Hematopoietic multipotent progenitor cell (in vitro differentiated cells): ENCODE data around the gene ATP9A. TPM values are rescaled to one million over a fixed set of nuclear protein-coding genes. Genes with fewer than 3 reads are reported as not detected.

Experiments used
- DNase-seq, 3 donors: peaks; one replicate each; pipeline ENCODE4 v3.0.0-alpha.2; 2011 to 2015; ENCODE audit warnings: low read depth in 2 of 3, low spot score in 2 of 3
- total RNA-seq: library from RNA; depleted of rRNA; stranded (reverse); fragments of >200 nt; gene quantifications from one replicate; pipeline ENCODE4 v1.2.3, GENCODE V29; 2012

The ATP9A gene
- total RNA-seq, 1 donor, result 25.0 TPM

DNA sequence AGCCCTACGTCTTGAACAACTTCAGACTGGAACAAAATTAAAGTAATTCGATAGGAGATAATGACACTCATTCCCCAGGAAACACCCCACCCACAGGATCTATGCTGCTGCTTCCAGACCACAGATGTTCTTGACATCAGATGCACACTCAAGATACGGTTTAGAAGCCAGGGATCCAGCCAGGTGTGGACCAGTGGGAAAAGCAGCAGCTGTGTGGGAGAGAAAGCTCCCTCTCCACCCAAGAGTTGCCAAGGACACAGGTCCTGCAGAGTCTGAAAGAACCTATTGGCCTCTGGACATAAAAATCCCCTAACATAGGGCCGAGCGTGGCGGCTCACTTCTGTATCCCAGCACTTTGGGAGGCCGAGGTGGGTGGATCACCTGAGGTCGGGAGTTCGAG is 133.9 kb downstream of the ATP9A start:
- DNase-seq, result no peak

DNA sequence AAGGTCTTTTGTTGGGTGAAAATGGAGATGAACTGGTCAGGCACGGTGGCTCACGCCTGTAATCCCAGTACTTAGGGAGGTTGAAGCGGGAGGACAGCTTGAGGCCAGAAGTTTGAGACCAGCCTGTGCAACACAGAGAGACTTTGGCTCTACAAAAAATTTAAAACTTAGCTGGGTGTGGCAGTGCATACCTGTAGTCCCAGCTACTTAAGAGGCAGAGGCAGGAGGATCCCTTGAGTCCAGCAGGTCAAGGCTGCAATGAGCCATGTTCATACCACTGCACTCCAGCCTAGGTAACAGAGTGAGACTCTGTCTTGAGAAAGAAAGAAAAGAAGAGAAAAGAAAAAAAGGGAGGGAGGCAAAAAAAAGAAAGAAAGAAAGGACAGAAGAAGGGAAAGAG is 134.8 kb downstream of the ATP9A start:
- DNase-seq, result no peak

DNA sequence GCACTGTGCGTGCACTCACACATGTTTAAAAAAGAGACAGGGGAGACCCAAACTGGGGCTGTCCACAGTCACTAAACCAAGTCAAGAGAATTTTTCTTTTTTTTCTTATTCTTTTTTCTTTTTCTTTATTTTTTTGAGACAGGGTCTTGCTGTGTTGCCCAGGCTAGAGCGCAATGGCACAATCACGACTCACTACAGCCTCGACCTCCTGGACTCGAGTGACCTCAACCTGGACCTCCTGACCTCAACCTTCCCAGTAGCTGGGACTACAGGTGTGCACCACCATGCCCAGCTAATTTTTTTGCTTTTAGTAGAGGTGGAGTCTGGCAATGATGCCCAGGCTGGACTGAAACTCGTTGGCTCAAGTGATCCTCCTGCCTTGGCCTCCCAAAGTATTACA is 136.2 kb downstream of the ATP9A start:
- no peak for DNase-seq

DNA sequence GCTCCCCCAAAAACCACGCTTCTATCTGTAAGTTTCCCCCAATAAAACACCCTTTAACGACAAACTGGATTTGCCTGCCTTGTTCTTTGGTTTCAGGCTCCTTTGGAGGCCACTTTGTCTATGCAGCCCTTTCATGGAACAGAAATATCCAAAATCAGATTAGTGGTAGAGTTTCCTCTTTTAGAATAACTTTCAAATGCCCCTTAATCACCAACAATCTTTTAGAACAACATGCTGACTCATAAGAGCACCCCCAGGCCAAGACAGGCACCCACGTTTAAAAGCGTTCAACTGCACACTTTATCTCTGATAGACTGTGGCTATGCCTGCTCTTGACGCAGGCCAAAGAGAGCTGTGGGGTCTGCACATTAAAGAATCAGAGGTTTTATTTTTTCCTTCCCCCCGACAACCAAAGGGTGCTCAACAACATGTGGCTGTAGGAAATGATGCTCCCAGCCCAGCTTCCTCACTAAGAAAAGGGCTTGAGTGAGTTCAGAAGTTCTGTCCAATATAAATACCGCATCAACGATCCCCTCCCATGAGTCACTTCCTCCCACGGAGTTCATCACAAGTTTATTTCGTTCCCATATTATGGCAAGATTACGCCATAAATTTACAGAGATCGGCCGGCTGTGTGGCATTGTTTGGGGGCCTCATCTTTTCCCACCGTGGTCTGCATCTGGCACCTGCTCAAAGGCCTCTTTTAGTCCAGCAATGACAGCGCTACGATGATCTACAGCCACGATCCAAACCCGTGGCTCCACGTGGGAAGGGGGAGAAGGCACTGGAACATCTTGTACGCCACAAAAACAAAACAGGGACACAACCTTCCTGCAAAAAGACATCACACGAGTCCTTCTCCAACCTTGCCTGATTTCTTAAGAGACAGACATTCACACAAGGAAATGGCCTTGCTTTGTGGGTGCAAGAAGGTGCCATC is 136.9 kb downstream of the ATP9A start:
- DNase-seq, result peak in 2 of 3 donors; percentile 91 to 95

DNA sequence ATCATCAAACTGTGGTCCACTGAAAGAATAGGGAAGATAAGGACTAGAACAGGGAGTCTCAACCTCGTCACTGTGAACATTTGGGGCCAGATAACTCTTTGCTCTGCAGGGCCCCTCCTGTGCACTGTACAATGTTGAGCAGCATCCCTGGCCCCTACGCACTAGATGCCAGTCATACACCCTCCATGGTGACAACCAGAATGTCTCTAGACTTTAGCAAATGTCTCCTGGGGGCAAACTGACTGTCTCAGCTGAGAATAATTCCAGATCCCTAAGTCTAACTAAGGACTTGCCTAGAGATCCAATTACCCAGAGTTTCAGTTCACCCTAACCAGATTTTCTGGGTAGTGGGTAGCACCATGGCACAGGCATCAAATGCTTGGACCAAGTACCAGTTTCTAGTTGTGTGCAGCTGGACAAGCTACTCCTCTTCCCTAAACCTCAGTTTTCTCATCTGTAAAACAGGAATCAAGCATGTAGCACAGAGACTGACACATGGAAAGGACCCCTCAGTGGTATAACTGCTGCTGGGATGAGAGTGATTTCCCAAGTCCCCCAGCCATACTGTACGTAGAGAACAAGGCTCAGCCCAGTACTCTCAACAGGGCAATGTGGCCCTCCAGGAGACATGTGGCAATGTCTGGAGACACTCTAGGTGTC is 138.7 kb downstream of the ATP9A start:
- no peak for DNase-seq

DNA sequence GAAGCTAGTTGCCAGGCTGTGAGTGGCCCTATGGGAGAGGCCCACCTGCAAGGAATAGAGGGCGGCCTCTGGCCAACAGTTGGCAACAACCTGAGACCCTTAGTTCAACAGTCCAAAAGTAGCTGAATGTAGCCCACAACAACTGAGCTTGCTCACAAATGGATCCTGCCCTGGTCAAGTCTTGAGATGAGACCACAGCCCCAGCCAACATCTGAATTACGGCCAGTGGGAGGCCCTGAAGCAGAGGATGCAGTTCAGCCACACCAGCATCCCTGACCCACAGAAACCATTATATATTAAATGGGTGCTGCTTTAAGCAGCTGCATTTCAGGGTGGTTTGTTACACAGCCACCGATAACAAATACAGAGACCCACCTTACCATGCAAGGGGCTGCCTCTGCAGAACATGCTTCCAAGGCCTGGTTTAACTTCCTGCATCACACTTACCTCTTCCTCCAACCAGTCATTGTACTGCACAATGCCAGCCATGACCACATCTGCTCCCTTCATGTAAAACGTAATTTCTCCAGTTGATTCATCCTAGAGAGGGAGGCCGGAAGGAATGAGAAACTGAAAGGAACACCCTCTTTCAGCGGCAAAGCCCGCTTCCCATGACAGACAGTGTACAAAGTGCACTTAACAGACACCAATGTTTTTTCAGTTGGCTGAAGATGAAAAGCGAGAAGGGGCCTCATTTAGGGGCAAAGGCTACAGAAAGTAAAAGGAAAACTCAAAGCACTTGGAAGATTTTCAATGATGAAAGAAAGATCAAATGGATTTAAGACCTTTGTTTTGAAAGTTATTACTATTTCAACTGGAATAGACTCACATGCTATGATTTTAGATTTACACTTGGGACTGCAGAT is 139.4 kb downstream of the ATP9A start:
- DNase-seq, result no peak

DNA sequence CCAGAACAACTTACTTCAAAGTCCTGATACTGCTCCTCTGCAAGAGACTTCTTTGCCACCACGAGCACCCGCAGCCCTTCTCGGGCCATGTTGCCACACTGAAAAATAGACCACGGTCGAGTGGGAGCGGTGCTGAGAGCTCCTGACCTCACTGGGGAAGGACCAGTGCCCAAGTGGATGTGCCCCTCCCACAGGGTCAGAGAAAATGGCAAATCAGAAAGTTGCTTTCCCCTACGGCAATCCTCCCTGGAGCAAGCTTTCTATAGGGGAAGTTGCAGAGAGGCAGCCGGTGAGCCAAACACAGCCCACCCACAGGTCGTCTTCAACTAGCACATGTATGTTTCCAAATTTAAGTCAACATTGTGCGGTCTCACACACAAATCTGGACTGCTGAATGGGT is 140.6 kb downstream of the ATP9A start:
- no peak for DNase-seq

DNA sequence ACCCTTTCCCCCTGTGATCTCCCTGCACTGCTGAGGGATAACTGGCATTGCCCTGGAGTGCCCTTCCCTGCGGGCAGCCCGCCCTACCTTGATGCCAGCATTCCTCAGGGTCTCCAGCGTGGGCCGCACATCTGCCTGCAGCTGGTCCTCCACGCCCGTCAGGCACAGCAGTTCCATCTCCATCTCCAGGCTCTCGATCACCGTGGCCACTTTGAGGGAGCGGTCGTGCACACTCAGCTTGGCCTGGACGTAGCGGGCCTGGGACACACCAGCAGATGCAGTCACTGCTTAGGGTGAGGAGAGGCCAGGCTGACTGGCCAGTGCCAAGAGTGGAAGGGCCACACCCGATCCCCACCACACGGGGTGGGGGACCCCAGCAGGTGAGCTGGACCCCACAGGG is 143.1 kb downstream of the ATP9A start:
- no peak for DNase-seq

DNA sequence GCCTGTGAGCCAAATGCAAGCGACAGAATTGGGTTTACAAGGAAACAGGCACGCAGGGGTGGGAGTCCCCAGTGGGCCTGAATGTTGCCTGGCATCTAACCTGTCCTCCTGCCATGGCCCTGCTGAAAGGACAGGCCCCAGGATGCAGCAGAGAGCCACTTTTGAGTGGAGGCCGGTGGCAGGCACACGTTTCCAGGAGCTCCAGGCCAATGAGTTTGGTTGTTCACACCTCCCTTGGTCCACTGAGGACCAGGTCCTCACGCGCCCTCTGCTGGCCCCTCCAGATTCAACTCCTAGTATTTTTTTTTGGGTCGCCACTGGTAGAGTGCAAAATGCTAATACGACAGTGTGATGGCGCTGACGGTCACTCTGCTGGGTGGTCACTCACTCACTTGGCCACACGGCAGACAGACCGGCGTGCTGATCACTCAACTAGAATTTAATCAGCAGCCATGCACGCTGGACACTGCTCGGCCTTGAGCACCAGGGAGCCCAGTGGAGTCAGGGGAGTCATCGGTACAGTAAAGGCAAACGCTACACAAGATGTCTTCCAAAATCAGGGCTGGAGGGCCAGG is 143.9 kb downstream of the ATP9A start:
- DNase-seq, result peak; percentile 25 to 73 (median 62)

DNA sequence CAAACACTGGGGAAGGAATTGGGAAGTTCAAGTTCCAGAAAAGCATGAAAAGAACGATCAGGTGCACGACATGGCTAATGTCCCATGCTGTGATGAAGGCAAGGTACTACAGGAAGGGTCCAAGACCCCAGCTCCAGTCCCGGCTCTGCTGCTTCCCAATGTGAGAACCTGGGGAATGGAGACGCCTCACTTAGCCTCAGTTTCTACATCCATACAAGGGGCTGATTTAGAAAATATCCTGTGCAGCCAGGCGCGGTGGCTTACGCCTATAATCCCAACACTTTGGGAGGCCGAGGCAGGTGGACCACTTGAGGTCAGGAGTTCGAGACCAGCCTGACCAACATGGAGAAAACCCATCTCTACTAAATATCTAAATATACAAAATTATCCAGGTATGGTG is 144.9 kb downstream of the ATP9A start:
- no peak for DNase-seq

DNA sequence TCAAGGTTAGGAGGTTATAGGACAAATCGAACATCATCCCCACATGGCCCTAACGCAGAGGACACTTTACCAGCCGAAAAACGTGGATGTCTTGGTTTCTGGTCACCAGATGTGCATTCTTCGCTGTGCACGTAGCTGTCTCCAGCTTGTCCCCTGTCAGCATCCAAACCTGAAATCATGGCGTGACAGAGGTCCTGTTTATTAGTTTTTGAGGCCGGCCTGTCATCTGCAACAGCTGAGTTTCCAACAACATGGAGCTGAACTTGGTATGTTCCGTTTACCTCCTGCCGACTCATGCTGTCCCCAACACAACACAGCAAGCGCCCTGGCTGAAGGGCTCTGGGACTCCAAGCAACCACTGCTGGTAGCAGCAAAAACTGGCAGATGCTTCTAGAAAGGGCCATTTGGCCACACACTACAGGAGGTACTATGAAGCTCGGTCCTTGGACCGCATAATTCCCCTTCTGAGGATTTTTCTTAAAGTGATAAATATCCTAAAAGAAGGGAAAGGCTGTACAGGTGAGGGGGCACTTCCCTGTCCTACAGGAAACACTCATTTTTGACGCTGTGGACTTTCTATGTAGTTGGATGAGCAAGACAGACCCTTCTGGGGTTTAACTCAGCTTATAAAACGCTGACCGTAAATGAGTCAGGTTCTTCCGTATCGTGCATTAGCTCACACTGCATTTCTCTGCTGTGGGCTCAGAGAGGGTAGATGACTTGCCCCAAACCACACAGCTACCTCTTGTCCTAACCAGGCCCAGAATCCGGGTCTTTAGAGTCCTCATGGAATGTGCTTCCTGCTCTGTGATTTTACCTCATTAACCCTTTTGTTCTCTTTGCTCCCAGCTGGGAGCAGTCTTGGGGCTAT is 146.0 kb downstream of the ATP9A start:
- DNase-seq, result no peak

DNA sequence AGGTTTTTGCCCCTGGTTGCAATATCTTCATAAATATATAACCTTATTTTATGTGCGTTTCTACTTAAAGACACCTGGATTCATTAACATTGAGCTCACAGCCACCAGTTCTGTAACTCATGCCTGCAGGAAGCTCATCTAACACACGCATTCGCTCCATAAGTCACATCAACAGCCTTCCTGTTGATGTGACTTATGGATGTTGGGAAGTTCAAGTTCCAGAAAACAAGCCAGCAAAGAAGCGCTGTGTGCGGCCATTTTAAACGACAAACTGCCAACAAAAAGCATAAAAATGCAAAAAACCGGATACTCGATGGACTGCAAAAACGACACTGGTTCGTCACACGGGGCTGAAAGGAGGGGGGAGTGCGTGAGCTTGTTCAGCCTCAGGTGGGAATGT is 147.8 kb downstream of the ATP9A start:
- DNase-seq, result no peak

DNA sequence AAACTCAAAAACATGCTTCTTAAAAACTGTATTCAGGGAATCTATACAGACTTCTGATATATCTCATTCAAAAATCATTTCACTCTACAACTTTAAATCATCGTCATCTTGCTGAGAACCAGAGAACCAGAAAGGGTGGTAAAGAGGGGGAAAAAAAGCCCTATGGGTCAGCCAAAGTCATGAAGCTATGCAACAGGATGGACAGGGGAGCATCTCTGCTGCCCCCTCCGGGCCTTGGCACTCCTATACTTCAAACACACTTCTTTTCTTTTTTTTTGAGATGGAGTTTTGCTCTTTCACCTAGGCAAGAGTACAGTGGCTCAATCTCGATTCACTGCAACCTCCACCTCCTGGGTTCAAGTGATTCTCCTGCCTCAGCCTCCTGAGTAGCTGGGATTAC is 152.1 kb downstream of the ATP9A start:
- no peak for DNase-seq

DNA sequence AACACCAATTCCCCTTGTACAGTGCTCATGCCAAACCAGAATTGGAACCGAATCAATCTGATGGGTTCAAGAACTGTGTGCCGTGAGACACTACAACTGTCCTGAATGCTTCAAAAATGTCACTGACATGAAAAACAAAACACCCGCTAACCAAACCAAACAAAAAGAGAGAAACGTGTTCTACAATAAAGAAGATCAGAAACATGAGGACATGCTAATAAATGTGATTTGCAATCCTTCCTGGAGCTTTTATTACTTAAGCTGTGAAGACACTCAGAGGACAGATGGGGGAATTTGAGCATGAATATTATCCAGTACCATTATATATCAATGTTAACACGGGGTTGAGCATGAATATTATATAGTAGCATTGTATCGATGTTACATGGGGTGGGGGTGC is 153.5 kb downstream of the ATP9A start:
- DNase-seq, result no peak

DNA sequence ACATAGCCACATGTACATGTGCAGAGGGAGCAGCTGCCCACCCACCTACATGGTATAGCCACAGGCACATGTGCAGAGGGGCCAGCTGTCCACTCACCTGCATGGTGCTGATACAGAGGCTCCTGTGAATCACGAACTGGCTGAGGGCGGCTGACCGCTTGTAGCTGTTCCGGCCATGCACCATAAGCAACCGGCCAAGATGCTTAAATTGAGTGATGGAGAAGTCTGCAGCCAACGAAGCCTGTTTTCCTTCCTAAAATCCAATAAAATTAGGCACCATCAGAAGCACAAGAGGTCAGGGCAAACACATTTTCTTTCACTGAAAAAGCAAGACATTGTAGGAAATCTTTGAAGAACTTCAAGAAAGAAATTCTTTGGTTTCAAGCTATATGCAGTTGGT is 154.6 kb downstream of the ATP9A start:
- no peak for DNase-seq

DNA sequence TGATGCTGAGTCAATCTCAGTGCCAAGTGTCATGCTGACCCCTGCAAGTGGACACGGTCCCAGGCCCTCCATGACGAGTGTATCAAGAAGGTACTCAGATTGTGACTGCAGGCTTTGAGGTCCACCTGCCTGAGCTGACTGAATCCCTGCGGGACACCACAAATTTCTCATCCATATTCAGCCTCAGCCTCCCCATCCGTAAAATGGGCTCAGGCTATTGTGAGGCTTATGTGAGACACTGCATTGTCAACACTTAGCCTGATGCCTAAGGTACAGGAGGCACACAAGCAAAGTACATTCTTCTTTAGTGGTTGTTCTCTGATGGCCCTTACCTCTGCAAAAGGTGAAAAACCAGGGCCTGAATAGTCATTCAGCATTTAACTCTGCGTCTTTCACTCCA is 155.3 kb downstream of the ATP9A start:
- DNase-seq, result no peak

DNA sequence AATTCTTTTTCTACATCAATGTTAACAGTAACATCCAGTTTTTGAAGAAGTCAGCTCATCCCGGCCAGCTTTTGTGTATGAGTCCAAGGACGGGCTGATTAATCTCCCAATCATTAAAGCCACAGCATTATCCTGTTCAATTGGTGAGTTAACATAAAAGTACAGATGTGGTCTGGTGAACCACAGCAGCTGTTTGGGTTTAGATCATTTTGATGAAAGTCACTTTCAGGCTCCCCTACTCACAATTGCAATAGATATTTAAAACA is 156.6 kb downstream of the ATP9A start:
- DNase-seq, result no peak

DNA sequence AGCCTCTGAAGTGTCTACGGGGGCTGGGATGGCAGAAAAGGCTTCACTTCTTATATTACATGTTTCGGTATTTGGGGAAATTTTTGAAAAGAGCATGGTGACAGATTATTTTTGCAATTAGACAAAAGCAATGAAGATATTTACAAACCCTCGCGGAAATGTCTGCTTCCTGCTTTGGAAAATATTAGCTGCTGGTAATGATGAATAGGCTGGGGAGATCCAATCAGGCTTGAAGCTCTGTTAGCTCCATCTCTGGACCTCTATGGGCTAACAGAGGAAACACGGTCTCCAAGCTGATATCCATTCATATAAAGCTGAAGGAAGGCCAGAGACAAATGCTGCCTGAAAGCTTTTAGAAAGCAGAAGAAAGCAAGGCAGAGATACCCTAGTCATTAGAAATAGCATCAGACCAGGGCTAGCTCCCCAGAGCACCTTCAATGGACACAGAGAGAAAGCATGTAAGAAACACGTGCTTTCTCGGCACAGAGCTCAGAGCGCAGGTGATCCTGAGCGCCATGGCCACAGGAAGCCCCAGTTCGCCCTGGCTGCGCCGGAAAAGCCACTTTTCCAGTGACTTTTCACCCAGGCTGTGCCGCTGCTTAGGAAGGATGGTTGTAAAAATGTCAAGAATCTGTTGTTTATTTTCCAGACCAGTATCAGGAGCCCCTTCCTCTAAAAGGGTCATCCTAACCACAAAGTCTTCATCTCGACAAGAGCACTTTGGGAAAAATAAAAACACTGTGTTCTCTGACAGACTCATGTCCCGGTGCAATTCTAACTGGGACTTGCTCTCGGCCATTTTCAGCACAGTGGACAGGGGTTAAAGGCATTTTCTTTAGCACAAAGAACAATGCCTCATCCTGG is 157.2 kb downstream of the ATP9A start:
- peak in 1 of 3 donors; percentile 21 for DNase-seq

DNA sequence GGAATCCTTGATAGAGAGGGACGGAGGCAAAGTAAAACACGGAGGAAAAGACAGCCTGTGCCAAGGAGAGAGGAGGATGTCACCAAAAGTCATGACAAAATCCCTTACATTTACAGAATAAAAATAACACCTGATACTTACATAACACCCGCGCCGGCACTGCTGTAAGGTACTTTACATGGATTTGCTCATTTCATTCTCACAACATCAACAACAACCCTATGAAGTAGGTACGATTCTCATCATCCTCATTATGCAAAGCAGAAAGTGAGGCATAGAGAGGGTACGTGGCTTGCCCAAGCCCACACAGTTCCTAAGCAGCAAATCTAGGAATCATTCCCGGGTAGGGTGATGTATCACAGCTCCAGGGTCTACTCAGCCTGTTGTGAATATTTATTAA is 158.1 kb downstream of the ATP9A start:
- DNase-seq, result no peak
